GM13976 (cell line): ENCODE results near the gene AMBRA1.

Experiments
- DNase-seq: peaks from one replicate; pipeline ENCODE4 v3.0.0; 2012; ENCODE audit warnings: low spot score
- CTCF ChIP-seq: IDR thresholded peaks from 2 replicates; pipeline ENCODE4 v1.5.1; 2012; ENCODE audit warnings: borderline replicate concordance, mild to moderate bottlenecking; ENCODE audit not compliant: insufficient read depth; ENCODE audit errors: extremely low read depth, missing control alignments, control extremely low read depth
- in situ Hi-C: fragments of 300-500 bp; cut with MboI; formaldehyde crosslinking; loops from one replicate; pipeline ENCODE4 v1.12.0; 2022; ENCODE audit warnings: low sequenced_read_pairs, mixed read lengths, inconsistent platforms; ENCODE audit not compliant: unreplicated experiment

The AMBRA1 gene

GRCh38 chr11:46414466-46414796 is 179.4 kb downstream of the AMBRA1 start:
- TF ChIP-seq CTCF: no peak
- in situ Hi-C loops: no loop called here
- no peak for DNase-seq

GRCh38 chr11:46413760-46414465 is 179.9 kb downstream of the AMBRA1 start:
- TF ChIP-seq CTCF: no peak
- DNase-seq: no peak
- in situ Hi-C loops: no loop called here

- in situ Hi-C loops: no loop called here
- no peak for DNase-seq
- peak; percentile 16 for TF ChIP-seq CTCF
Observed at GRCh38 chr11:46410021-46410420, 183.8 kb downstream of the AMBRA1 start.

- DNase-seq: no peak
- TF ChIP-seq CTCF: no peak
- in situ Hi-C loops: loop anchor here (10.0 kb wide), 1 partner anchor 126 kb away; no protein-coding TSS in a partner anchor
Observed at GRCh38 chr11:46408407-46408986, 185.3 kb downstream of the AMBRA1 start.

GRCh38 chr11:46407635-46408034 is 186.2 kb downstream of the AMBRA1 start:
- in situ Hi-C loops: loop anchor here (10.0 kb wide), 1 partner anchor 127 kb away; no protein-coding TSS in a partner anchor
- no peak for TF ChIP-seq CTCF

GRCh38 chr11:46404476-46405017 is 189.3 kb downstream of the AMBRA1 start:
- no peak for TF ChIP-seq CTCF
- no peak for DNase-seq
- in situ Hi-C loops: loop anchor here (10.0 kb wide), 1 partner anchor 130 kb away; no protein-coding TSS in a partner anchor

More at GRCh38 chr11:46407635-46408034, 186.2 kb downstream of the AMBRA1 start:
- no peak for DNase-seq
